Neural progenitor cell (in vitro differentiated cells): ENCODE data around the gene TIPRL.

ENCODE experiments used
- CTCF ChIP-seq: fragments of 200-600 bp; sonication (generic); IDR thresholded peaks from 2 replicates; pipeline ENCODE4 v1.5.1; 2017; ENCODE audit warnings: antibody characterized with exemption, mild to moderate bottlenecking
- EZH2 ChIP-seq: fragments of 200-600 bp; sonication (generic); IDR thresholded peaks from 2 replicates; pipeline ENCODE4 v1.6.1; 2017; ENCODE audit warnings: antibody characterized with exemption, mild to moderate bottlenecking, moderate library complexity

DNA sequence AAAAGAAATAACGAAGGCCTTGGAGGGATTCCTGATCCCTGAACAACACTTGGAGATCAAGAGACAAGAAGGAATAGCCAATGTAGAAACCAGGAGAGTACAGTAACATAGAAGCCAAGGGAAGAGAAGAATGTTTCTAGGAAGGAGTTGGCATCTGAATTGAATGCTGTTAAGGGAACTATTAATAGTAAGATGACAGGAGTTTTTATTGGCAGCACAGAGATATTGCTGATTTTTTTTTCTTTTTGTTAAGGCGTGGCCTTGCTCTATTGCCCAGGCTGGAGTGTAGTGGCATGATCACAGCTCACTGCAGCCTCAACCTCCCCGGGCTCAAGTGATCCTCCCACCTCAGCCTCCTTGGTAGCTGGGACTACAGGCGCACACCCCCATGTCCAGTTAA is 37.4 kb downstream of the TIPRL start:
- TF ChIP-seq CTCF (no peak), EZH2 (no peak)
